HPDE6-E6E7 (cell line): ENCODE results near the gene ARHGAP27.

Experiments
- DNase-seq: peaks from one replicate; pipeline ENCODE4 v3.0.0; 2011; ENCODE audit warnings: missing footprints; ENCODE audit errors: extremely low spot score

Gene ARHGAP27

DNA sequence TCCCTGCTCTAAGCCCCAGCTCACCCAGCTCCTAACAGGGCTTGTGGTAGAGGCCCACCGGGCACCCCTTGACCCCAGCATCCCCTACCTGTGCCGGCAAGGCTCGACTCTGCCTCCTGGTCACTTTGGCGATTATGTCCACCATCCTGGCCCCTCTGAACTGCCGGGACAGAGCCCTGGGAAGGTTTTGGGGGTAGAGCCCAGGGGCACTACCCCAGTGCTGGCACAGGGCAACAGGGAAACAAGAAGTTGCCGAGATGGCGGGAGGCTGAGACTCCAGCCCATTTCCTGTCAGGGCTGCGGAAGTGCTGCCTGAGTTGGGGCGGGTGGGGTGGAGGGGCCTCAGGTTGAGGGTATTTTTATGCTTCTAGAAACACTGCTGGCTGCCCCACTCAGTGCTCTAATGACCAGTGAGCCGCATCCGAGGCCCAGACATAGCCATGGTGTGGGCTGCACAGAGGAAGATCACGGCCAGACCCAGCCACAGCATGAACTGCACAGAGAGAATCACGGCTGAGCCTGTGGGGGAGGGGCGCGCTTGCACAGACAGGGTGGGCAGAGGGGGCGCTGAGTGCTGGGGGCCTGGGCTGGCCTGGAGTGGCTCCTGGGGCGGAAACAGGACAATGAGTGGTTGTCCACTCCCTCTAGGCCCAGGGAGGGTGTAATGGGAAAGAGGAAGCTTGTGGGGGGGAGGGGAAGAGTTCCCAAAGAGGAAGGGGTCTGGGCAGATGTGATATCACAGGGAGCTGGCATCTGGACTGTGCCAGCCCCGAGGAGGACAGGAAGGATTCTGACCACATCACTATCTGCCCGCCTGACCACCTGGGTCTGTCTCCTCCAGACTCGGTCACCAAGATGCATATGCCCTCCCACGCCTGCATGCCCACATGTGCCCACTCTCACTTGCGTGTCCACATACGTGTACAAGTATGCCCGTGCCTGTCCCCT is 22.3 kb downstream of the ARHGAP27 start:
- DNase-seq: no peak

GRCh38 chr17:45409659-45410076 is 23.0 kb downstream of the ARHGAP27 start:
- no peak for DNase-seq

- no peak for DNase-seq
Observed at GRCh38 chr17:45408611-45409421, 23.9 kb downstream of the ARHGAP27 start.

GRCh38 chr17:45406107-45406506 is 26.6 kb downstream of the ARHGAP27 start:
- no peak for DNase-seq

DNA sequence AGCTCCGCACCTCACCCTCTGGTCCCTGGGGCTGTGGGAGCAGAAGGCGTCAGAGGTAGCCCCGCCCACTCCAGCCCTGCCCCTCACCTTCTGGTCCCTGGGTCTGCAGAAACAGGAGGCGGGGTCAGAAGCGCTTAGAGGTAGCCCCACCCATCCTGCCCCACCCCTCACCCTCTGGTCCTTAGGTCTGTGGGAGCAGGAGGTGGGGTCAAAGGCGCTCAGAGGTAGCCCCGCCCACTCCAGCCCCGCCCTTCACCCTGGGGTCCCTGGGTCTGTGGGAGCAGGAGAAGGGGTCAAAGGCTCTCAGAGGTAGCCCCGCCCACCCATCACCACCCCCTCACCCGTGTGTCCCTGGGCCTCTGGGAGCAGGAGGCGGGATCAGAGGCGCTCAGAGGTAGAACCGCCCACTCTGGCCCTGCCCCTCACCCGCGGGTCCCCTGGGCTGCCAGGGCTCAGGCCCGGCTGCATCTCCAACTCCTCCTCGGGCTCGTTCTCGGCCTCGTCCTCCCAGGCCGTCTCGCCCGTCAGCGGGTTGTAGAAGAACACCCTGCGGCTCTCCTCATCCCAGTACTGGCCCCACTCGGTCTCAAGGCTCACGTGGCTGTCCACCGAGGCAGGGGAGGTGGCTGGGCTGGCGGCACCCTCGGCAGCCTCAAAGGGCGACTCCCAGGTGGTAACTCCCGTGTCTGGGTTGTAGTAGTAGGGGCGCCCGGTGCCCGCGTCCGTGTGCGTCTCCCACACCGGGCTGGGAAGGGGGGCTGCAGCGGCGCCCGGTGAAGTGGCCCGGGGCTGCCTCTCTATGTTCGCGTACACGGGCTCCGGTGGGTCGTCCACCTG is 27.2 kb downstream of the ARHGAP27 start:
- no peak for DNase-seq

DNA sequence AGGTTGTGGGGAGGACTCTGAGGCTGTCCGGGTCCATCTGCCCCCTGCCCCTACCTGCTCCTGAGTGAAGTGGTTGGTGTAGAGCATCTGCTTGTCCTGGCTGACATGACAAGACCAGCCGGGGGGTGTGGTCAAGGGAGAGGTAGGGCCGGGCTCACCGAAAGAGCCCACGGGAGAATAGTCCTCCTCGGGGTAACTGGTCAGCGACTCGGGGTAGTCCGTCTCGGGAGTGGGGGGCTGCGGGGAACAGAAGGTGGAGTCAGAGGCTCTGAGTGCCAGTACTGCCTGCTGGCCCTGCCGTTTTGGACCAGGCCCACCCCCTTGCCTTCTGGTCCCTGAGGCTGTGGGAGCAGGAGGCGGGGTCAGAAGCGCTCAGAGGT is 27.8 kb downstream of the ARHGAP27 start:
- DNase-seq: no peak

- no peak for DNase-seq
Observed at GRCh38 chr17:45403906-45404490, 28.7 kb downstream of the ARHGAP27 start.

GRCh38 chr17:45402916-45403315 is 29.8 kb downstream of the ARHGAP27 start:
- DNase-seq: no peak

DNA sequence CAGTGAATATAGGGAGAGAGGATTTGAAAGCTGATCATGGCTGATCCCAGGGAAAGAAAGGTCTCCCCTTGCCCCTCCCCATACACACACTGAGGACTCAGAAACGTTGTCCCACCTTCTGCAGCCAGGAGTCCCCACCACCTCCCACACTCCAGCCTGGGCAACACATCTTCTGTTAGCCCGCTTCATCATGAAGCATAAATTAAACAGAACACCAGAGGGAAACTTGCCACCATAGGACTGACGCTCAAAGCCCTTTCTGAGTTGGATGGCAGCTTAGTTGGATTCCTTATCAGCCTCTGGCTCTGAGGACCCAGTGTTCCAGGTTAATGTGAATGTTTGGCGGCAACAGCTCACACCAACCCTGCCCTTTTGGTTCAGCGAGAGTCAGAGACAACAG is 33.9 kb downstream of the ARHGAP27 start:
- DNase-seq: no peak

DNA sequence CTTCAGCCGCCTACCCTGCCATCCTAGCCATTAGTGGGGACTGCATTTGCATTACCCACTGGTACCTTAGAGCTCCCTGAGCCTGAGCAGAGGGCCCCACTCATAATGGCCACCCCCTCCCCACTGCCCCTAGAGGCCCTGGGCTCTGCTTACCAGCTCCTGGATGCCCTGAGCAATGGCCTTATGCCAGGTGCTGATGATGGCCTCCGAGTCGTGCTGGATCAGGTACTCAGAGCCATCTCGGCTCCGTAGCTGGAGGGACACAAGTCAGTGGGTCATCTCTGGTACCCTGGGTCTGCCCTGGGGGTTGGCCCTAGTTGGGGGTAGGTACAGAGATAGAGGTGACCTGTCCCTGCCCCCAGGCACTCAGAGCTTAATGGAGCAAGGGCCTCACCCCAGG is 34.9 kb downstream of the ARHGAP27 start:
- DNase-seq: no peak

GRCh38 chr17:45396496-45397205 is 36.0 kb downstream of the ARHGAP27 start:
- DNase-seq: no peak

GRCh38 chr17:45395569-45396415 is 36.9 kb downstream of the ARHGAP27 start:
- DNase-seq: no peak

GRCh38 chr17:45394913-45395568 is 37.6 kb downstream of the ARHGAP27 start:
- peak; percentile 45 for DNase-seq

- no peak for DNase-seq
Observed at GRCh38 chr17:45394564-45394912, 38.1 kb downstream of the ARHGAP27 start.

DNA sequence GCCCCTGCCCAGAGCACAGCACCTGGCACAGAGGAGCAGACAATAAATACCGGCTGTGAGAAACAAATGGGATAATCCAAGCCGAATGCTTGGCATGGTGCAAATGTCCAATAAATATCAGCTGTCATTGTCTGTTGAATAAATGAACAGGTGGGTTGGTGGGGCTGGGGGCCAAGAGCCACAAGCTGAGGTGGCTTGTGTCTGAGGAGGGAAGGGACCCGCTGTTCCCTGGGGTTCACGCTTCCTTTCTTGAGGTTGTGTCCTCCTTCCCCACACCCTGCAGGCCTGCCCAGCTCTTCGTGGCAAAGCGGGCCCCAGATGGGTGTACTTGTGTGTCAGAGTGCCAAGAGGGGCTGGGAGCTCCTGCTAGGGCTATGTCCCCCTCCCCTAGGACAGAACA is 38.6 kb downstream of the ARHGAP27 start:
- DNase-seq: no peak

DNA sequence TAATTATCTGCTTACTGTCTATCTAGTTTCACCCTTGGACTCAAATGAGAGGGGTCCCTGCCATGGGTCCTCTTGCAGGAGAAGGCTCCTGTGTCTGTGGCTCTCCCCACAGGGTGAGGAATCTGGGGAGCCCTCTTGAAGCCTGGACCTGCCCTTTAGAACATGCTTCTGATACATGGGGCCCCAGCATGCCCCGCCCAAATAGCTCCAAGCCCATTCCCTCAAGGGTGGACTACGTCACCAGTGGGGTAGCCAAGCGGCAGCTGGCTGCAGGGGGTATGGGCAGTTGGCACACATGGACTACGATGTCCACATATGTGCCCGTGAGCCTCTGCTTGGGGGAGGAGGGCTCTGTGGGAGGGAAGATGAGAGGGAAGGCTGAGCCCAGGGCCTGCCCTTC is 39.3 kb downstream of the ARHGAP27 start:
- DNase-seq: no peak

DNA sequence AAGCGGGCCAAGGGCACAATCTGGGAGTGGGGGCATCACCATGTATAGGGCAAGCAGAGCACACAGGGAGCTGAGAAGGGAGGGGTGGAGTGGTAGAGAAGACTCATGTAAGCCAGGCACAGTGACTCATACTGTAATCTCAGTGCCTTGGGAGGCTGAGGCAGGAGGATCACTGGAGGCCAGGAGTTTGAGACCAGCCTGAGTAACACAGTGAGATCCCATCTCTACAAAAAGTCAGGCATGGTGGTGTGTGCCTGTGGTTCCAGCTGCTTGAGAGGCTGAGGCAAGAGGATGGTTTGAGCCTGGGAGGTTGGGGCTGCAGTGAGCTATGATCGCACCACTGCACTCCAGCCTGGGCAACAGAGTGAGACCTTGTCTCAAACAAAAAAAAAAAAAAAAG is 40.8 kb downstream of the ARHGAP27 start:
- no peak for DNase-seq

DNA sequence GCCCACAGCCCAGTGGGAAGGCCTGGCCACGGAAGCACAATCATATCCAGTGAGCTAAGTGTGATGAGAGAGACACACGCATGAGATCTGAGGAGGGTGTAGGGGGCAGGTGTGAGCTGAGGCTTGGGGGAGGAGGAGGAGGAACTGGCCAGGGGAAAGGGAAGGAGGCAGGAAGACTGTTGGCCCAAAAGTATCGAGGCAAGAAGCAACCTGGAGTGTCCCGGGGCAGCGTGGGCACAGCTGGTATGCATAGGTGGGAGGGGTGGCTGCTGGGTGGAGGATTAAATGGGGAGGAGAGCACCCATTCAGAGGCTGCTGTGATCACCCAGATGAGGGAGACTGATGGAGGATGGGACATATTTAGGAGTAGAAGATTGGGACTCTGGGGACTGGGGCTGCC is 41.4 kb downstream of the ARHGAP27 start:
- DNase-seq: no peak

DNA sequence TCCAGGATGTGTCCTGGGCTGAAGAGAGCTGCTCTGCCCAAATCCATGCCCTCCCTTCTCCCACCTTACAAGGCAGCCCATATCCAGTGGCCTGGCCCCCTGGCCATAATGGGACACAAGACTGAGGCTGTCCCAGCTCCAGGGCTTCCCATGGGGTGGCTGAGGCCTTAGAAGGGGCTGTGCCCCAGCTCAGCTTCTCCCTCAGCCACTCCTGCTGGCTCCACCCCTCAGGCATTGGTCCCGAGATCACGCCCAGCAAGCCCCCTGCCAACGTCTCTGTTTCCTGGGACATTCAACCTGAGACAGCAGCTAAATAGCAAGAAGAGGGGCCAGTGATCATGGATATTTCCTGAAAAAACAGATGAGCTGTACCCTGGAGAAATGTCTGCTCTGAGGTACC is 43.3 kb downstream of the ARHGAP27 start:
- DNase-seq: no peak
